ENCODE results near the gene BCR.

Gene BCR

GRCh38 chr22:23182309-23183060 lies 2.2 kb downstream of the BCR start:
- DNase-seq (ENCODE audit: low read depth): no peak
- TF ChIP-seq CTCF (conservative IDR thresholded peaks at IDR 0.05; ENCODE audit: low read depth, low read length): no peak
- H3K4me3 ChIP-seq (ENCODE audit: low read length): peak overlapping the region; percentile 65

- no peak for TF ChIP-seq CTCF (conservative IDR thresholded peaks at IDR 0.05; ENCODE audit: low read depth, low read length)
- peak; percentile 60 for DNase-seq (ENCODE audit: low read depth)
- H3K4me3 ChIP-seq (ENCODE audit: low read length): peak overlapping the region; percentile 65
Measured at GRCh38 chr22:23183061-23183698, 2.9 kb downstream of the BCR start.

GRCh38 chr22:23184100-23184763 lies 3.9 kb downstream of the BCR start:
- peak overlapping the region; percentile 65 for H3K4me3 ChIP-seq (ENCODE audit: low read length)
- no peak for TF ChIP-seq CTCF (conservative IDR thresholded peaks at IDR 0.05; ENCODE audit: low read depth, low read length)
- DNase-seq (ENCODE audit: low read depth): no peak

- no peak for TF ChIP-seq CTCF (conservative IDR thresholded peaks at IDR 0.05; ENCODE audit: low read depth, low read length)
- DNase-seq (ENCODE audit: low read depth): no peak
Measured at GRCh38 chr22:23184764-23185113, 4.4 kb downstream of the BCR start.

GRCh38 chr22:23187211-23187610 lies 6.9 kb downstream of the BCR start:
- no peak for TF ChIP-seq CTCF (conservative IDR thresholded peaks at IDR 0.05; ENCODE audit: low read depth, low read length)
- no peak overlapping the region for H3K4me3 ChIP-seq (ENCODE audit: low read length)
- no peak for DNase-seq (ENCODE audit: low read depth)

More at GRCh38 chr22:23184764-23185113, 4.4 kb downstream of the BCR start:
- no peak overlapping the region for H3K4me3 ChIP-seq (ENCODE audit: low read length)

GRCh38 chr22:23187871-23188700 lies 7.8 kb downstream of the BCR start:
- no peak for TF ChIP-seq CTCF (conservative IDR thresholded peaks at IDR 0.05; ENCODE audit: low read depth, low read length)
- H3K4me3 ChIP-seq (ENCODE audit: low read length): no peak overlapping the region
- DNase-seq (ENCODE audit: low read depth): peak; percentile 55
